Choroid plexus epithelial cell (primary cell): ENCODE results near the gene GRIA1.

Experiments used
- DNase-seq: peaks from one replicate; pipeline ENCODE4 v3.0.0-alpha.2; 2010; ENCODE audit warnings: low read depth
- H3K4me3 ChIP-seq: 2 replicates; pipeline ENCODE4 v1.5.1; 2011; ENCODE audit warnings: low read depth, mild to moderate bottlenecking, control low read depth, low read length, moderate library complexity
- TF ChIP-seq, protein P1 (sequence below): conservative IDR thresholded peaks from 2 replicates; pipeline ENCODE4 v1.5.1; 2011; ENCODE audit warnings: low read depth, mild to moderate bottlenecking, control low read depth, inconsistent platforms, low read length, moderate library complexity

GRIA1 gene

DNA sequence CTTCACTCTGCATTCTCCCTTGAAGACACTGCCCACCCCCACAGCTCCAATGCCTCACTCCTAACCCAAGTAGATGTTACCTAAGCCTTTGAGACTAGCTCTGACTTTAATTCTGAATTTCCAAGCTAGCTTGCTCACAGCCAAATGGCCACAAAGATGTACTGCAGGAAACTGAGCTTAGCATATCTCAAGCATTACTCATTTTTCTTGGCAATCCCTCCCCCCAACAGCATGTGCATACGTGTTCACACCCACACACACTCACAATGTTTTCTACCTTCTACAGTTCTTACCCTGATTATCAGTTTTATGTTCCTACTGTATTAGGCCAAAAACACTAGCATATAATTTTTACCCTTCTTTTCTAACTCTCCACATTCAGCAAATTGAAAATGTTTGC, 13.7 kb upstream of the GRIA1 start:
- TF ChIP-seq, protein P1, sequence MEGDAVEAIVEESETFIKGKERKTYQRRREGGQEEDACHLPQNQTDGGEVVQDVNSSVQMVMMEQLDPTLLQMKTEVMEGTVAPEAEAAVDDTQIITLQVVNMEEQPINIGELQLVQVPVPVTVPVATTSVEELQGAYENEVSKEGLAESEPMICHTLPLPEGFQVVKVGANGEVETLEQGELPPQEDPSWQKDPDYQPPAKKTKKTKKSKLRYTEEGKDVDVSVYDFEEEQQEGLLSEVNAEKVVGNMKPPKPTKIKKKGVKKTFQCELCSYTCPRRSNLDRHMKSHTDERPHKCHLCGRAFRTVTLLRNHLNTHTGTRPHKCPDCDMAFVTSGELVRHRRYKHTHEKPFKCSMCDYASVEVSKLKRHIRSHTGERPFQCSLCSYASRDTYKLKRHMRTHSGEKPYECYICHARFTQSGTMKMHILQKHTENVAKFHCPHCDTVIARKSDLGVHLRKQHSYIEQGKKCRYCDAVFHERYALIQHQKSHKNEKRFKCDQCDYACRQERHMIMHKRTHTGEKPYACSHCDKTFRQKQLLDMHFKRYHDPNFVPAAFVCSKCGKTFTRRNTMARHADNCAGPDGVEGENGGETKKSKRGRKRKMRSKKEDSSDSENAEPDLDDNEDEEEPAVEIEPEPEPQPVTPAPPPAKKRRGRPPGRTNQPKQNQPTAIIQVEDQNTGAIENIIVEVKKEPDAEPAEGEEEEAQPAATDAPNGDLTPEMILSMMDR: peak; percentile 47
- peak; percentile 88 for DNase-seq
- no peak overlapping the region for H3K4me3 ChIP-seq

DNA sequence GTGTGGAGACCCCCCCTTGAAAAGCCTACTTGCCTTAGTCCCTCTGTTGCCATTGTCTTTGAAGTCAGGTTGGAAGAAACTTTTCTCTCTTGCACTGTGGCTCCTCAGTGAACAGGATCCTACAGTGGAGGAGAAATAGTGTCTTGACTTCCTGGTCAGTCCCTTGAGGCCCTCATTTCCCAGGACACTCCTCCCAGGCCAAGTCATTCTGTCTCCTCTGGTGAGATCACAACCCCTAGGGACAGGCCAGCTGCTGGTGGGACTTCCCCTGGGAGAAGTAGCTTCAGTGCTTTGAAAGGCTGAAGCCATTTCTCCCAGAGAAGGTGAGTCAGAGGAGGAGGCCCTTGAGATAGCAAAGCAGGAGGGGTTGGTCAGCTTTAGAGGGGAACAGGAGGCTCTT, 10.1 kb upstream of the GRIA1 start:
- TF ChIP-seq, protein P1: no peak
- DNase-seq: peak; percentile 2
- H3K4me3 ChIP-seq: no peak overlapping the region

DNA sequence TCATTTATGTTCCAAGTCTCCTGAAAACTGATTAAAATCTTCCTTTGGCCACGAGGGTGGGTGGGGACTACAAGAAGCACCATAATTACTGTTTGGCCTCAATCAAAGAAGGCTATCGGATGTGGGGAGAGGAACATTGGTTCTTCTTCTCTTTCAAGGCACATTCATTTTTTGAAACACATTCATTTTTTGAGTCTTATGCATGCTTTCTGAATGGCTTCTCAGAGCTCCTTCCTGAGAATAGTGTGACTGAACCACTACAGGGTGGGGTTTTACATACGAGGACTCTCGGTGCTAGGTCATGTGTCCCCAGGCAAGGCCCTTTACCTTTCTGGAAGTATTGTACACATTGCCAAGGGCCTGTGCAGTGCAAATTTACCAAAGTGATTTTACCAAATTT, 7.0 kb upstream of the GRIA1 start:
- DNase-seq: no peak
- no peak overlapping the region for H3K4me3 ChIP-seq
- TF ChIP-seq, protein P1: no peak

DNA sequence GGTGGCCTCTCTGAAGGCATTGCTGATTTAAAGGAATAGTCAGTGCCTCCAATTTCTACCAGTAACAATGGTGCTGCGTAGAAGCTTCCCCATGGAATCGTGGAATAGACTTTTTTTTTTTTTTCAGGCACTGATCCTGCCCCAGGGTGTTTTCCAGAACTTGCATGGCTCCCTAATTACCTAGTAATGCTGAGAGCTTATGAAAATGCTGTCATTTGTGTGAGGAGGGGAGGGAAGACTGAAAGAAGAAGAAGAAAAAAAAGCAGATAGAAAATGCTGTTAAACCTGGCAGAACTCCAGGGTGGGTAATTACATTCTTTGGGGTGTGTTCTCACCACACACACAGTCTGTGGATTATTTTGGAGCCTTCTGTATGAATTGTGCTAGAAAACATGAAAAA, 4.8 kb upstream of the GRIA1 start:
- DNase-seq: no peak
- H3K4me3 ChIP-seq: no peak overlapping the region
- TF ChIP-seq, protein P1: no peak

DNA sequence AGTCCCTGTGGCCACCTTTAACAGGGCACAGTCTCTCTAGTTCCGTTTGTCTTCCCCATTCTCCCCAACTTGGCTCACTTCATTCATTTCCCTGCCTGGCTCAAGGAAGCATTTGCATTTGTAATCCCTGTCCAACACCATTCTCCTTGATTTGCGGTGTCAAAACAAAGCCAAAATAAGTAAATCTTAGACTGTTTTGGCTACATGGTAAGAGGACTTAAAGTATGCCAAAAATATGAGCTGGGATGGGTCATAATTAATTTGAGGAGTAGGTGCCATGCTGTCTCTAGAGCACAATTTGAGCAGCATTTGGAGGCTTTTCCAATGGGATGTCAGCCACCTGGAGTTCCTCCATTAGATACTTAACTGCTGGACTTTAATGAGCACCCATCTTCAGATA, 3.7 kb upstream of the GRIA1 start:
- H3K4me3 ChIP-seq: no peak overlapping the region
- no peak for DNase-seq
- TF ChIP-seq, protein P1: no peak

DNA sequence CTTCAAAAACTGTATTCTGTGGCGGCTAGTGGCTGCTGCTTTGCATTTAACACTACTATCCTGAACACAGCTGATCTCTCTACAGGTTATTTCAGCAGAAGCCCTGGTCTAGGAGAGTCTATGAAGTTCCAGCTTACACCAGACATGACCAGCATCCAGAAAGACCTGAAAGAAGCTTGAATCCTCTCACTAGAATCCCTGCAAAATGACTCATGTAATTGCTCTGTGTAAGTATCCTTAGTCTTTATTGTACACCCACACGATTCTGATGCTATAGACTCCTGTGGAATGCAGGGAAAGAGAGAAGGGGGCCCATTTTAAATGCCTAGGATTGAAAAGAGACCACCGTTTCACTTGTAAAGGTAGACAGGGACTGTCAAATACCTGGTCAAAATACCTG, 859 bp upstream of the GRIA1 start:
- no peak for DNase-seq
- H3K4me3 ChIP-seq: no peak overlapping the region
- TF ChIP-seq, protein P1: no peak

DNA sequence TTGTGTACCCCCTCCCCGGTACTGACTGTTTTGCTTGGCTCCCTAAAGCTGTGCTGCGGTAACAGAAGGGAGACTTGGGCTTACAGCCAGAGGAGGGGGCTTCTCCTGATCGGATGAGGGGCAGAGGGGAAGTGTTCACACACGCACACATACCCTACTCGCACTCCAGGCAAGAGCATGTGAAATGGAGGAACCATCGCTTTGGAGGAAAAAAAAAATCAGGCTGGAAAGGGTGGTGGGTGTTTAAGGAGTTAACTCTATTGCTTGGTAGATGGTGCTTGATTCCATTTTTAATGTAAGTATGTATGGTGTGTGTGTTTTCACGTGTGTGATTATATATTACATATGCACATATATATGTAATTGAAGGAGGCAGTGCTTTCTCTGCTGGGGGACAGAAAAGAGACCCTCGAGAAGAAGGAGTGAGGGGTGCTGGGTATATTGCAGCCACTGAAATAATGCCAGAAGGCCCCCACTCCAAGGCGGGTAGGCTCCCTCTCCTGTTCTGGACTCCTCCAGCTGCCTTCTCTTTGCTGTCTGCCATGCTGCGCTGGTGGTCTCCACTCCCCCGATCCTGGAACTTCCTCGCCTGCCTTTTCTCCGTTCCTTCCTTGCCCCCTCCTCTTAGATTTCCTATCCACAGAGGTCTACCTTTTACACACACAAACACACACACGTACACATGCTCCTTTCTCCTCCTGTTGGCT, 721 bp downstream of the GRIA1 start:
- no peak for DNase-seq
- TF ChIP-seq, protein P1: no peak
- H3K4me3 ChIP-seq: no peak overlapping the region
